Thyroid gland (tissue), 4 donors: ENCODE measurements around the gene SCN4A.

ENCODE experiments used
- CTCF ChIP-seq, 6 experiments: fragments of 200-600 bp in 3 of 6; fragments of 450-650 bp in 3 of 6; sonication (generic) in 3 of 6; IDR thresholded peaks; one replicate each; pipeline ENCODE4 v1.5.1; 2016 to 2019; ENCODE audit warnings: antibody characterized with exemption in 6 of 6, mild to moderate bottlenecking in 2 of 6, inconsistent platforms in 1 of 6, moderate library complexity in 1 of 6
- POLR2A ChIP-seq, 2 donors: fragments of 450-650 bp; IDR thresholded peaks; one replicate each; pipeline ENCODE4 v1.6.1; 2017; ENCODE audit warnings: antibody characterized with exemption in 2 of 2, mild to moderate bottlenecking in 2 of 2, moderate library complexity in 1 of 2

- TF ChIP-seq CTCF (IDR thresholded peaks at IDR 0.05) = no peak
- TF ChIP-seq POLR2A (IDR thresholded peaks at IDR 0.05) = no peak
These were observed 47.1 kb downstream of the SCN4A start for GRCh38 chr17:63925615-63926014.
